ENCODE results near the gene PJVK.

GRCh38 chr2:178417916-178418315, 33.3 kb upstream of the PJVK start:
- TF ChIP-seq CTCF (IDR thresholded peaks at IDR 0.05; ENCODE audit: poor library complexity, severe bottlenecking) (no peak), RAD21 (conservative IDR thresholded peaks at IDR 0.05) (no peak), TAF1 (IDR thresholded peaks at IDR 0.05; ENCODE audit: low read depth) (no peak)

All from neural cell (in vitro differentiated cells).